Measurements from ENCODE around the gene EXOSC10.
"Not testable (repeated sequence)": the region's sequence is repeated elsewhere in the genome, so short reads cannot be mapped to it uniquely, and the experiment has no call there.

Gene EXOSC10

DNA sequence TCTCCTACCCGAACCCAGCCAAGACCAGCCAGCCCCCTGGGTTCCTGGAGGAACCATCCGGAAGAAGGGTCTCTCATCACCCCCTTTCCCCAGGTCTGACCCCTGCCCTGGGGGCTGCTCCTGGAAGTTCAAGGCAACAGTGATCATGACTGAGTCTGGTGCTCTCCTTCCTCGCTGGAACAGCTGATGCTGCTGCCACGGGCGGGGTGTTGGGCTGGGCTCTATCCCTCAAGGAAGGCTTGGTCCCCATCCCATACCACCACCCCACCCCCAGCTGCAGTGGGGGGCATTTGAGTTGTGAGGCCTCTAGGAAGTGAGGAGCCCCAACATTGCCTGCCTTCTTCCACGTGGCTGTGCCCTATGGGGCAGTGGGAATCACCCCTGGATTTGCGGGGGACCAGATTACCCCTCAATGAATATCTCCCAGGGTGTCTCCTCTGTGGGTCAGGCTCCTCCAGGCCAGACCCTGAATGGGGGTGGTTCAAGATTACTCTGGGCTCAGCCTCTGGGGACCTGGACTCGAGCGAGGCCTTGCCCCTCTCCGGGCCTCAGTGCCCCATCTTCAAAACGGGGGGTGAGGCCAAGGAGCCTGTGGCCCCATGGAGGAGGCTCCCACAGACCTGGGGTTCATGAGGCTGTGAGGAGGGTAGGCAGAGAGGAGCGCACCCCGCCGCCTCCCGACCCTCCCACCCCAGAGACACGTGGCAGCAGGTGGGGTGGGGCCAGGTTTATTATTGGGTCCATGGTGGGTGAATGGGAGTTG lies 55.4 kb downstream of the EXOSC10 start:
- DNase-seq (ENCODE audit: low read depth in 2 of 3, low spot score in 1 of 3): no peak

DNA sequence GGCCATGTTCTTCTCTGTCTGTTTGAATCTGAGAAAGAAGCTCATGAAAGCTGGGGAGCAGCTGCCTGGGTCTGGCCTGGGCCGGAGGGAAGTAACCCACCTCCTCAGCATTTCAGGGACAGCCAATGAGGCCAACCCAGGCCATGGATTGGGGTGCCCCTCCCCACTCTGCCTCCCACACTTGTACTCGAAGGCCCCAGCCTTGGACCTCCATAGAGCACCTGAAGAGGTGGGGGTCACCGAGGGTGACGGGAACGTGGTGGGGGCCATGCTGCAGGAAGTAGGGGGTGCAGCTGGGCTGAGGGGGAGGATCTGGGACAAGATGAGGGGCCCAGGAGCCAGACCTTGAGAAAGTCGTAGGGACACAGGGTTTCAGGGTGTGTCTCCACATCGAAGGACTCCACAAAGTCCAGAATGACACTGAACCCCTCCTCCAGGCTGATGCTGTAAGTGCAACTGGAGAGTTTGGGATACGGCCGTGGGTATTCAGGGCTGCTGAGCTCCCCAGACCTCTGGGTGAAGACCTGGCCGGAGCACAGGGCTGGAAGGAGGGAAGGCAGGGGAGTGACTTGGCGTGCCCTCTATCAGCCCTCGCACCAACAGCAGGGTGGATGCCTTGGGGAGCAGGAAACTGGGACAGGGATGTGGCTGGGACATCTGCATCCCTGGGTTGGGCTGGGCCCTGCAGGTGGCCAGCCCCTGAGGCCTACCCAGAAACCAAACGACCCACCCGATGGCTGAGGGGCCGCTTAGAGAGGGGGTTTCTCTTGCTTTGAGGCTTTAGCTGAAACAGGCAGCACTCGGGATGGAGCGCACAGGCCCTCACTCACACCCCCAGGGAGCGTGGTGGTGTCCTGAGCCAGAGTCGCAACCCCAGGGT lies 56.4 kb downstream of the EXOSC10 start:
- DNase-seq (ENCODE audit: low read depth in 2 of 3, low spot score in 1 of 3): no peak

DNA sequence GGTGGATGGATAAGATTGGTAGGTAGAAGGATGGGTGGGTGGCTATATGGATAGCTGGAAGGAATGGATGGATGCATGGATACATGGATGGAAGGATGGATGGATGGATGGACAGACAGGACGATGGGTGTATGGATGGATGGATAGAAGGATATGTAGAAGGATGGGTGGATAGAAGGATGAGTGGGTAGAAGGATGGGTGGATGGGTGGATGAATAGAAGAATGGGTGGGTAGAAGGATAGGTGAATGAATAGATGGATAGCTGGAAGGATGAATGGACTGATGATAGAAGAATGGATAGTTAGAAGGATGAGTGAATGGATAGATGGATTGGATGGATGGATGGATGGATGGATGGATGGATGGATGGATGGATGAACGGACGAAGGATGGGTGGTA lies 57.6 kb downstream of the EXOSC10 start:
- DNase-seq (ENCODE audit: low read depth in 2 of 3, low spot score in 1 of 3): no peak

DNA sequence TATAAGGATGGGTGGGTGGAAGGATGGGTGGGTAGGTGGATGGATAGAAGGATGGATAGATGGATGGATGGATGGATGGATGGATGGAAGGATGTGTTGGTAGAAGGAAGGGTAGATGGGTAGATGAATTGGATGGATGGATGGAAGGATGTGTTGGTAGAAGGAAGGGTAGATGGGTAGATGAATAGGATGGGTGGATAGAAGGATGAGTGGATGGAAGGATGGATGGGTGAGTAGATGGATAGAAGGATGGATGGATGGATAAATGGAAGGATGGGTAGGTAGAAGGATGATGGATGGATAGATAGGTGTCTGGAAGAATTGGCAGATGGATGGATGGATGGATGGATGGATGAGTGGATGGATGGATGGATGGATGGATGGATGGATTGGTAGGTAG lies 58.6 kb downstream of the EXOSC10 start:
- DNase-seq (ENCODE audit: low read depth in 2 of 3, low spot score in 1 of 3): no peak

DNA sequence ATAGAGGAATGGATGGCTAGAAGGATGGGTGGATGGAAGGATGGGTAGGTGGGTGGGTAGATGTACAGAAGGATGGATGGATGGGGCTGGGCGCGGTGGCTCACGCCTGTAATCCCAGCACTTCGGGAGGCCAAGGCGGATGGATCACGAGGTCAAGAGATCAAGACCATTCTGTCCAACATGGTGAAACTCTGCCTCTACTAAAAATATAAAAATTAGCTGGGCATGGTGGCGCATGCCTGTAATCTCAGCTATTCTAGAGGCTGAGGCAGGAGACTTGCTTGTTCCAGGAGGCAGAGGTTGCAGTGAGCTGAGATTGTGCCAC lies 59.6 kb downstream of the EXOSC10 start:
- DNase-seq (ENCODE audit: low read depth in 2 of 3, low spot score in 1 of 3): not testable (repeated sequence)

DNA sequence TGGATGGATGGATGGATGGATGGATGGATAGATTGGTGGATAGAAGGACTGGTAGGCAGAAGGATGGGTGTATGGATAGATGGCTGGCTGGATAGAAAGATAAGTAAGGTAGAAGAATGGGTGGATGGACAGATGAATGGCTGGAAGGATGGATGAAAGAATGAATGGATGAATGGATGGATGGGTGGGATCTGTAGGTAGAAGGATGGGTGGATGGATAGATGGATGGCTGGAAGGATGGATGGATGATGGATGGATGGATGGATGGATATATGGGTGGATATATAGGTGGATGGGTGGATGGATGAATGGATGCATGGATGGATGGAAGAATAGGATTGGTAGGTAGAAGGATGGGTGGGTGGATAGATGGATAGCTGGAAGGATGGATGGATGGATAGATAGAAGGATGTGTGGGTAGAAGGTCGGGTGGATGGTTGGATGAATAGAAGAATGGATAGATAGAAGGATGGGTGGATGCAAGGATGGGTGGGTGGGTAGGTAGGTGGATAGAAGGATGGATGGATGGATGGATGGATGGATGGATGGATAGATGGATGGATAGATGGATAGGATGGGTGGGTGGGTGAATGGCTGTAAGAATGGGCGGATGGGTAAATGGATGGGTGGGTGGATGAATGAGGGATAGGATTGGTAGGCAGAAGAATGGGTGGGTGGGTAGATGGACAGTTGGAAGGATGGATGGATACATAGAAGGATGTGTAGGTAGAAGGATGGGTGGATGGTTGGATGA lies 60.1 kb downstream of the EXOSC10 start:
- DNase-seq (ENCODE audit: low read depth in 2 of 3, low spot score in 1 of 3): no peak

DNA sequence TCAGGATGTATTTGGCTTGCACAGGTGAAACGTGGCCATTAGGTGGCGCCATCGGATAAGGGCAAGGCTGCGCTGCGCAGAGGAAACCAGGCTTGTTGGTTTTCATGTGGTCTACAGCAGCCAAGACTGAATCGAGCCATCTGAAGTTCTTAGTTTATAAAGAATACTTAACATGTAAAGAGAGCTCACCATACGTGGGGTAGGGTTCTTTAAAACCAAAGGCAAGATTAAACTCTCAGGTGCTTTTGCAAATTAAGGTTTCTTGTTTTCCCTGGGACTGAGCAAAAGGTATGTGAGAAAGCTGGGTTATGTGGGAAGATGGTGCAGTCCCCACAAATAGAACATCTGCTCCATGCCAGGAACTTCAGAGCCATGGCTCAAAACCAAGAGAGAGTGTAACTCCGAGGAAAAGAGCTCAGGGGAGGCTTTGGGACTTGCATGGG lies 61.9 kb downstream of the EXOSC10 start:
- peak; percentile 77 to 89 (median 83) for DNase-seq (ENCODE audit: low read depth in 2 of 3, low spot score in 1 of 3)

DNA sequence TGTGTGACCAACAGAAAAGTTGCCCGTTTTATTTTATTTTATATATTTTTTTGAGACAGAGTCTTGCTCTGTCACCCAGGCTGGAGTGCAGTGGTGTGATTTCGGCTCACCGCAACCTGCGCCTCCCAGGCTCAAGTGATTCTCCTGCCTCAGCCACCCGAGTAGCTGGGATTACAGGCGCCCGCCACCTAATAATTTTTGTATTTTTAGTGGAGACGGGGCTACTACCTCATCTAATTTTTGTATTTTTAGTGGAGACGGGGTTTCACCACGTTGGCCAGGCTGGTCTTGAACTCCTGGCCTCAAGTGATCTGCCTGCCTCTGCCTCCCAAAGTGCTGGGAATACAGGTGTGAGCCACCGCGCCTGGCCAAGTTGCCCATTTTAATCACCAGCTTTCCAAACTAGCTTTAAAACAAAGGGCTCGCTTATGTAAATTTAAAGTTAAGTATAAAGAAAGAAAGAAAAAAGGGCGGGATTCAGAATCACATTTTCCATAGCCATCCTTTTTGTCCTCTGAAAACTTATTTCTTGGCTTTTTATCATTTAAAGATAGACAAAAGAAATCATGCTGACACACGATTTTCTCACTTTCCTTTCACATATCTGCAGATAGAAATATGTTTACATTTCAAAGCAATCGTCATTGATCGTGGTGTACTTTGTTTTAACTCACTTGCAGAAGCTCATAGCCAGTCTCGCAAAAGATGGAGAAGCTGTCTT lies 62.5 kb downstream of the EXOSC10 start:
- DNase-seq (ENCODE audit: low read depth in 2 of 3, low spot score in 1 of 3): not testable (repeated sequence)

DNA sequence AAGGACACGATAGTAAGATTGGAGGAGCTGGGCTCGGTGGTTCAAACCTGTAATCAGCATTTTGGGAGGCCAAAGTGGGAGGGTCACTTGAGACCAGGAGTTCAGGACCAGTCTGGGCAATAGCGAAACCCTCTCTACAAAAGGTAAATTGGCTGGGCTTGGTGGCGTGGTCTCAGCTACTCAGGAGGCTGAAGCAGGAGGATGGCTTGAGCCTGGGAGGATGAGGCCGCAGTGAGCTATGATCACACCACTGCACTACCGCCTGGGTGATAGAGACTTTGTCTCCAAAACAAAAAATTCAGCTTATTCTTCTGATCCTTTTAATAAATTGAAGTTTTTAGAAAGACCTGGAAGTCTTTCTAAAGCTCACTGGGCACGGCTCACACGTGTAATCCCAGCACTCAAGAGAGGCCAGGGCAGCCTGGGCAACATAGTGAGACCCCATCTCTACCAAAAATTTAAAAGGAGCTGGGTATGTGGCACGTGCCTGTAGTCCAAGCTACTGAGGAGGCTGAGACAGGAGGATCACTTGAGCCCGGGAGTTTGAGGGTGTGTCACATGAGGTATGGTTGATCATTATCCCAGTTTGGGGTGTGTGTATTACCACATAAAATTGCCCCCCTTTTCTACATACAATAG lies 67.9 kb downstream of the EXOSC10 start:
- DNase-seq (ENCODE audit: low read depth in 2 of 3, low spot score in 1 of 3): no peak

DNA sequence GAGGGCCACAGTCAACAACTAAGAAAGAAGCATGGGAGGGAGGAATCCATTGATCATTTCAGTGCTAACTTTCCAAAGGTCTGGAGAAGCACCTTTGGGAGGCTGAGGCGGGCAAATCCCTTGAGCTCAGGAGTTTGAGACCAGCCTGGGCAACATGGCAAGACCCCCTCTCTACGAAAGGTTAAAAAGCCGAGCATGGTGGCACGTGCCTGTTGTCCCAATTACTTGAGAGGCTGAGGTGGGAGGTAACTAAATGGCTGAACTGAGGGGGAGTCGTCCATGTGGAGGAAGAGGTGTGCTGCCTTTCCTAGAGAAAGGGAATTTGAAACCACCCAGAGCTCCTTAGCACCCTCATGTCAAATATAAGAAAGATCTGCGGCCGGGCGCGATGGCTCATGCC lies 68.8 kb downstream of the EXOSC10 start:
- DNase-seq (ENCODE audit: low read depth in 2 of 3, low spot score in 1 of 3): no peak

DNA sequence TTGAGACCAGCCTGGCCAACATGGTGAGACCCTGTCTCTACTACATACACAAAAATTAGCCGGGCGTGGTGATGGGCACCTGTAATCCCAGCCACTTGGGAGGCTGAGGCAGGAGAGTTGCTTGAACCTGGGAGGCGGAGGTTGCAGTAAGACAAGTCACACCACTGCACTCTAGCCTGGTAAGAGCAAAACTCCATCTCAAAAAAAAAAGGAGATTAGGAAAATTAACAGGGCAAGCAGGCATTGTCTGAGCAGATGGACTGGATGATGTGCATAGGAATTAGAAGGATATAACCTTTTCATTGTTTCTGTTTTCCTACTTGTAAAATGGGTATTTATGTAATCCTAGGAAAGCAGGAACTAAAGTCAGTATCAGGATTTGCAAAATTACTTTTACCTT lies 71.7 kb downstream of the EXOSC10 start:
- DNase-seq (ENCODE audit: low read depth in 2 of 3, low spot score in 1 of 3): no peak

DNA sequence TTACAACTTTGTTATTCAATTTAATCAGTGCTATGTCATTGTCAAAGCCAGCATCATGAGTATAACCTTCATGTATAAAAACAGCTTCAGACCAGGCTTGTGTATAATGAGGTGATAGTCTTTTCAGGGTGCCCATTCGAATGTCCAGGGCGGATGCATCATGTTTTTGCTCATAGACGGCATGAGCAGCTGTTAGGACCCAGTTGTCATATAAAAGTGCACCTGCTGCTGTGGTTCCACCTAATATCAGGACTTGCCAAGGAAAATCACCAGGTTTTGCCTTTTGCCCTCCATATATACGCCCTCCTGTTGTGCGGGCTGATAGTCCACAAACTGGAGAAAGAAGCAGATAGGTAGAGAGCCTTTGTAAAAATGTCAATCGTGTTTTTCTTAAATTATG lies 72.4 kb downstream of the EXOSC10 start:
- no peak for DNase-seq (ENCODE audit: low read depth in 2 of 3, low spot score in 1 of 3)

DNA sequence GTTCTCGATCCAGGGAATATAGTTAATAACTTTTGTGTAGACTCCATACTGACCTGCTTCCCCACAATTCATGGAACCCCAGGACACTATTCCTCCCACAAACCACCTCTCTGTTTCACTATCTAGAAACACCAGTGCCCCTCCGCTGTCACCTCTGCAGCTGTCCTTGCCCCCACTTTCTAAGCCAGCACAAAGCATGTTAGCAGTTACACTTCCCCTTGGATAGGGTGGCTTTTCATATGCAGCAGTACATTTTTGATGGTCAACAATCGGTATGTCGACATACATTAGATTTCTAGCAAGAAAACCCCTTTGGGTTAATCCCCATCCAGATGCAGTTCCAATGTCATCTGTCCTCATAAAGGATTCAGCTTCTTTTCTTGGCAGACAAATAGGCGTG lies 72.8 kb downstream of the EXOSC10 start:
- DNase-seq (ENCODE audit: low read depth in 2 of 3, low spot score in 1 of 3): no peak

DNA sequence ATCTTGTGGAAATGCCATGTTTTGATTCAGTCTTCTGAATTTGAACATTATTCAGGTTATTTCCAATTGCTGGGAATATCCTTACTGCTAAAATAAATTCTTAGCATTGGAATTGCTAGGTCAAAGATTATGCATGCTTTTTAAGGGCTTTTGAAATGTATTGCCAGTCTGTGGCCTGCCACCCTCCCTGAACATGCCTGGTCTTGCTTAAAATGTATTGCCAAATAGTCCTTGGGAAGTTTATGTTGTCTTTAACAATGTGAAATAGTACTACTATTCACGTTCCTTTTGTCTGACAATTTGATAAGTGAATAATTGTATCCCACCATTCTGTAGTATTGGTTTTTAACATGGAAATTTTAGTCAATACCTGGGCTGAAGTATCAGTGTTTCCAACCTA lies 73.6 kb downstream of the EXOSC10 start:
- DNase-seq (ENCODE audit: low read depth in 2 of 3, low spot score in 1 of 3): no peak

DNA sequence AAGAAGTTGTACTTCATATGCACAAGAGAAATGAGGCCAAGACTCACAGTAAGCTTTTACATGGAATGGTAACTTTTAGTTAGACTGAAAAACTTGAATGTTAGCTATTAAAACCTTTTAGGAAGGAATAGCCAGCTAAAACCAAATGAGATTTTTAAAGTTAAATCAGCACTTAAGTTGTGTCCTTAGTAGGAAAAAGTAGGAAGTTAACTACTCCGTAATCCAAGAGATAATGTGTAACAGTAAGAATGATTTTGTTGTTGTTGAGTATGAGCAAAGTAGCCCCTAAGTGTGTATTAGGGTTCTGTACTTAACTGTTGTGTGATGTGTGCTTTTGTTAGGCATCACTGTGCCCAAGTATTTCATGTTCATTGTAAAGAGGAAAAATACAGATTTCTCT lies 74.1 kb downstream of the EXOSC10 start:
- no peak for DNase-seq (ENCODE audit: low read depth in 2 of 3, low spot score in 1 of 3)

DNA sequence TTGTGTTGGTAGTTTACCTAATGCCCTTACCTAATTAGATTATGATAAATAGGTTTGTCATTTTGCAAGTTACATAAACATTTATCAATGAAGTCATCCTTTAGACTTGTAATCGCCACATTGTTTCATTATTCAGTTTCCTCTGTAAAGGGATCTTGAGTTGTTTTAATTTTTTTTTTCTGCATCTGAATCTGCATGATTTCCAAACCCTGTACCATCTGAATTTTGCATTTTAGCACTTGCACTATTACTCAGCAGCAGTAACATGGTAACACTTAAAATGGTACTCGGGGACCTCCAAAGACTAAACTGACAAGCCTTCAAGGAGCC lies 74.8 kb downstream of the EXOSC10 start:
- DNase-seq (ENCODE audit: low read depth in 2 of 3, low spot score in 1 of 3): no peak

DNA sequence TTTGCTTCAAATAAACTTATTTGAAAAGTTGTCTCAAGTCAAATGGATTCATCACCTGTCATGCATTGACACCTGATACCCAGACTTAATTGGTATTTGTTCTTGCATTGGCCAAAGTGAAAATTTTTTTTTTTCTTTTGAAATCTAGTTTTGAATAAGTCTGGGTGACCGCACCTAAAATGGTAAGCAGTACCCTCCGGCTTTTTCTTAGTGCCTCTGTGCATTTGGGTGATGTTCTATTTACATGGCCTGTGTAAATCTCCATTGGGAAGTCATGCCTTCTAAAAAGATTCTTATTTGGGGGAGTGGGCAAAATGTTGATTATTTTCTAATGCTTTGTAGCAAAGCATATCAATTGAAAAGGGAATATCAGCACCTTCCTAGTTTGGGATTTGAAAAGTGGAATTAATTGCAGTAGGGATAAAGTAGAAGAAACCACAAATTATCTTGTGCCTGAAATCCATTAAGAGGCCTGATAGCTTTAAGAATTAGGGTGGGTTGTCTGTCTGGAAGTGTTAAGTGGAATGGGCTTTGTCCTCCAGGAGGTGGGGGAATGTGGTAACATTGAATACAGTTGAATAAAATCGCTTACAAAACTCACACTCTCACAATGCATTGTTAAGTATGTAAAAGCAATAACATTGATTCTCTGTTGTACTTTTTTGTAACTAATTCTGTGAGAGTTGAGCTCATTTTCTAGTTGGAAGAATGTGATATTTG lies 75.4 kb downstream of the EXOSC10 start:
- no peak for DNase-seq (ENCODE audit: low read depth in 2 of 3, low spot score in 1 of 3)

DNA sequence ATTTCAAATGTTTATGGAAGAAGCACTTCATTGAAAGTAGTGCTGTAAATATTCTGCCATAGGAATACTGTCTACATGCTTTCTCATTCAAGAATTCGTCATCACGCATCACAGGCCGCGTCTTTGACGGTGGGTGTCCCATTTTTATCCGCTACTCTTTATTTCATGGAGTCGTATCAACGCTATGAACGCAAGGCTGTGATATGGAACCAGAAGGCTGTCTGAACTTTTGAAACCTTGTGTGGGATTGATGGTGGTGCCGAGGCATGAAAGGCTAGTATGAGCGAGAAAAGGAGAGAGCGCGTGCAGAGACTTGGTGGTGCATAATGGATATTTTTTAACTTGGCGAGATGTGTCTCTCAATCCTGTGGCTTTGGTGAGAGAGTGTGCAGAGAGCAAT lies 76.5 kb downstream of the EXOSC10 start:
- DNase-seq (ENCODE audit: low read depth in 2 of 3, low spot score in 1 of 3): no peak

DNA sequence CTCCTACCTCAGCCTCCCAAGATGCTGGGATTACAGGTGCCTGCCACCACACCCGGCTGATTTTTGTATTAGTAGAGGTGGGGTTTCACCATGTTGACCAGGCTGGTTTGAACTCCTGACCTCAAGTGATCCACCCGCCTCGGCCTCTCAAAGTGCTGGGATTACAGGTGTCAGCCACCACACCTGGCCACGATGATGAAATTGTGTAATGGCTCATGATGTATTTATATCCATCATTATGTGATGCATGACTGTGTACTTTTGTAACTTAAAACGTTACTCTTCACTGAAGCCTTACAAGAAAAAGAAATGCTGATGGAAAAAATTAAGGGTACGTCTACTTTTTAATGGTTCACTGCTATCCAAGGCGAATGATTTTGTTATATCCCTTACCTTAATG lies 79.7 kb downstream of the EXOSC10 start:
- DNase-seq (ENCODE audit: low read depth in 2 of 3, low spot score in 1 of 3): no peak

DNA sequence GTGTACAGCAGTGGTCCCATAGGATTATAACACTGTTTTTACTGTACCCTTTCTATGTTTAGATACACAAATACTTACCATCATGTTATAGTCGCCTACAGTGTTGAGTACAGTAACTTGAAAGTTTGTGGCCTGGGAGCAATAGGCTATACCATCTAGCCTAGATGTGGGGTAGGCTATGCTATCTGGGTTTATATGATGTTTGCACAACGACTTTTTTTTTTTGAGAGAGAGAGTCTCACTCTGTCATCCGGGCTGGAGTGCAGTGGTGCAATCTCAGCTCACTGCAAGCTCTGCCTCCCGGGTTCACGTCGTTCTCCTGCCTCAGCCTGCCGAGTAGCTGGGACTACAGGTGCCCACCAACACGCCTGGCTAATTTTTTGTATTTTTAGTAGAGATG lies 80.3 kb downstream of the EXOSC10 start:
- DNase-seq (ENCODE audit: low read depth in 2 of 3, low spot score in 1 of 3): not testable (repeated sequence)

Measured in stimulated activated CD4-positive, alpha-beta T cell treated with anti-CD3 and anti-CD28 coated beads, Interleukin-12 subunit alpha, Interleukin-12 subunit beta, amount 100 ng/mL, for 48 hours (primary cell).